CD4-positive, alpha-beta memory T cell (primary cell): ENCODE results near the gene MIR17HG. TPM values are rescaled to one million over a fixed set of nuclear protein-coding genes. Genes with fewer than 3 reads are reported as not detected.
"Not testable (repeated sequence)": the region's sequence is repeated elsewhere in the genome, so short reads cannot be mapped to it uniquely, and the experiment has no call there.

Experiments used
- CTCF ChIA-PET: fragments of 350-600 bp; sonication (Branson Sonifier 250); formaldehyde crosslinking; loops from one replicate; lab custom pipeline; 2021; ENCODE audit warnings: inconsistent platforms; ENCODE audit not compliant: partially characterized antibody; lab: Charles Lee
- POLR2A ChIA-PET: fragments of 350-600 bp; sonication (Branson Sonifier 250); formaldehyde crosslinking; loops from one replicate; lab custom pipeline; 2021; ENCODE audit not compliant: partially characterized antibody; lab: Charles Lee
- DNase-seq, 5 donors: peaks; one replicate each; pipeline versions ENCODE4 v3.0.0 to v3.0.0-alpha.2; 2020 to 2022; ENCODE audit warnings: mixed read lengths in 1 of 5
- H3K27ac ChIP-seq: one replicate; pipeline ENCODE4 v1.7.0; 2013; ENCODE audit warnings: low read depth, low read length
- H3K27me3 ChIP-seq: 2 replicates; pipeline ENCODE4 v1.7.0; 2013; ENCODE audit warnings: mild to moderate bottlenecking, low read length, moderate library complexity; ENCODE audit not compliant: insufficient read depth
- H3K36me3 ChIP-seq: 2 replicates; pipeline ENCODE4 v1.7.0; 2013; ENCODE audit warnings: mild to moderate bottlenecking, low read length, moderate library complexity; ENCODE audit not compliant: insufficient read depth
- H3K4me1 ChIP-seq: 2 replicates; pipeline ENCODE4 v1.7.0; 2013; ENCODE audit warnings: mild to moderate bottlenecking, low read length, moderate library complexity; ENCODE audit not compliant: insufficient read depth
- H3K4me3 ChIP-seq, 2 donors: one replicate each; pipeline ENCODE4 v1.7.0; 2013; ENCODE audit warnings: low read length in 2 of 2, mild to moderate bottlenecking in 1 of 2
- H3K9me3 ChIP-seq, 2 donors: one replicate each; pipeline ENCODE4 v1.7.0; 2013; ENCODE audit warnings: low read length in 2 of 2, control low read depth in 1 of 2; ENCODE audit not compliant: control insufficient read depth in 1 of 2
- H3K27ac Mint-ChIP-seq, 7 donors: one replicate each; pipeline ENCODE4 v1.8.0; 2020 to 2021; ENCODE audit warnings: mixed read lengths in 7 of 7, mild to moderate bottlenecking in 6 of 7, inconsistent platforms in 3 of 7, moderate library complexity in 3 of 7
- H3K27me3 Mint-ChIP-seq, 2 donors: one replicate each; pipeline ENCODE4 v1.8.0; 2020 to 2021; ENCODE audit warnings: mixed read lengths in 2 of 2
- H3K36me3 Mint-ChIP-seq, 2 donors: one replicate each; pipeline ENCODE4 v1.8.0; 2020 to 2021; ENCODE audit warnings: mixed read lengths in 2 of 2, inconsistent platforms in 1 of 2, mild to moderate bottlenecking in 1 of 2
- H3K4me1 Mint-ChIP-seq, 4 donors: one replicate each; pipeline ENCODE4 v1.8.0; 2020 to 2021; ENCODE audit warnings: mixed read lengths in 4 of 4, mild to moderate bottlenecking in 1 of 4
- H3K4me3 Mint-ChIP-seq, 8 donors: one replicate each; pipeline ENCODE4 v1.8.0; 2020 to 2021; ENCODE audit warnings: mixed read lengths in 8 of 8, mild to moderate bottlenecking in 7 of 8, moderate library complexity in 6 of 8, inconsistent platforms in 3 of 8
- H3K9me3 Mint-ChIP-seq, 8 donors: one replicate each; pipeline ENCODE4 v1.8.0; 2020 to 2021; ENCODE audit warnings: mixed read lengths in 8 of 8, mild to moderate bottlenecking in 5 of 8, inconsistent platforms in 3 of 8, moderate library complexity in 1 of 8
- intact Hi-C: fragments of 100-400 bp; cut with micrococcal nuclease; formaldehyde crosslinking; loops from one replicate; pipeline ENCODE4 v1.15.1; 2023
- polyA plus RNA-seq, 2 donors: library from polyadenylated mRNA; unstranded; fragments of 300-500 nt; fragmentation: Illumina TruSeq; gene quantifications; one replicate each; pipeline ENCODE4 v1.2.3, GENCODE V29; 2021
- total RNA-seq, 2 experiments: library from RNA; stranded (reverse); gene quantifications; one replicate each; pipeline ENCODE4 v1.2.3, GENCODE V29; 2021

MIR17HG gene
- total and polyA plus RNA-seq, 4 experiments from 2014 or later: 0.18 to 13.2 (median 6.7) TPM

GRCh38 chr13:91319996-91320395 lies 27.5 kb upstream of the MIR17HG start:
- Mint-ChIP-seq H3K4me3 (no peak overlapping the region), H3K27me3 (peaks cover 3 to 5% of the 10 kb centered on the region in 2 donors), H3K4me1 (peaks cover 9 to 13% (median 10%) of the 10 kb centered on the region in 4 donors), H3K27ac (no peak overlapping the region), H3K36me3 (no peaks in the 10 kb centered on the region), H3K9me3 (no peaks in the 10 kb centered on the region)
- ChIA-PET POLR2A (no interaction called here), CTCF (interaction anchor here (0.6 kb wide), 1 partner anchor 26 kb away, joined by 3 read pairs; no protein-coding TSS in a partner anchor)
- Histone ChIP-seq H3K36me3 (no peaks in the 10 kb centered on the region), H3K4me3 (no peak overlapping the region), H3K27ac (no peak overlapping the region), H3K27me3 (no peaks in the 10 kb centered on the region), H3K4me1 (no peaks in the 10 kb centered on the region), H3K9me3 (no peaks in the 10 kb centered on the region)
- intact Hi-C loops: loop anchor here (10.0 kb wide), 1 partner anchor 135 kb away; no protein-coding TSS in a partner anchor
- DNase-seq: no peak

DNA sequence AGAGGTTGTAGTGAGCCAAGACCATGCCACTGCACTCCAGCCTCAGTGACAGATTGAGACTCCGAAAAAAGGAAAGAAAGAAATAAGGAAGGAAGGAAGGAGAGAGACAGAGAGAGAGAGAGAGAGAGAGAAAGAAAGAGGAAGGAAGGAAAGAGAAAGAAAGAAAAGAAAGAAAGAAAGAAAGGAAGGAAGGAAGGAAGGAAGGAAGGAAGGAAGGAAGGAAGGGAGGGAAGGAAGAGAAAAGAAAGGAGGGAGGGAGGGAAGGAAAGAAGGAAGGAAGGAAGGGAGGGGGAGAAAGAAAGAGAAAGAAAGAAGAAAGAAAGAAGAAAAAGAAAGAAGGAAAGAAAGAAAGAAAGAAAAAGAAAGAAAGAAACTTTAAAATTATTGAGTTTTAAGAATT lies 26.5 kb upstream of the MIR17HG start:
- H3K36me3 Mint-ChIP-seq, H3K27ac ChIP-seq, POLR2A ChIA-PET, H3K27me3 ChIP-seq, H3K9me3 ChIP-seq, H3K4me3 ChIP-seq, H3K27me3 Mint-ChIP-seq, CTCF ChIA-PET, H3K4me1 ChIP-seq, H3K4me3 Mint-ChIP-seq, DNase-seq, H3K9me3 Mint-ChIP-seq, H3K36me3 ChIP-seq, intact Hi-C loops: not testable (repeated sequence)
- H3K4me1 Mint-ChIP-seq: peaks cover 8 to 13% (median 10%) of the 10 kb centered on the region in 4 donors
- peak overlapping the region in 1 of 7 donors; percentile 80 for H3K27ac Mint-ChIP-seq

DNA sequence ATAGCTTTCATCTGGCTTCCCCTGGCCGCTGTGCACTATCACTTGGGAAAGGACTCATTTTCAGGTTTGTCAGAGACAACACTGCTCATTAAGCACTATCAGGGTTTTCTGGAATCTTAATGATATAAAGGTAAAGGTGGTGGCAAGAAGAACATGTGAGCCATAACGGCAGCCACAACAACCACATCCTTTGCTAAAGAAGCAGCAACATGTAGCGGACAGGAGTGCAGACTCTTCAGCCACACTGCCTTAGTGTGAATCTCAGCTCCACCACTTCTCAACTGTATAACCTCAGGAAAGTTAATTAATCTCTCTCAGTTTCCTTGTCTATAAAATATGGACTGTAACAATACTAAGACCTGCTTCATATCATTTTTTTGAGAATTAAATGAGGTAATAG lies 24.1 kb upstream of the MIR17HG start:
- Histone ChIP-seq H3K9me3 (no peaks in the 10 kb centered on the region), H3K4me3 (no peak overlapping the region), H3K4me1 (no peaks in the 10 kb centered on the region), H3K27ac (no peak overlapping the region), H3K36me3 (no peaks in the 10 kb centered on the region), H3K27me3 (no peaks in the 10 kb centered on the region)
- peak in 4 of 5 donors; percentile 10 to 24 (median 16) for DNase-seq
- Mint-ChIP-seq H3K9me3 (no peaks in the 10 kb centered on the region), H3K4me1 (peaks cover 8 to 13% (median 10%) of the 10 kb centered on the region in 4 donors), H3K36me3 (no peaks in the 10 kb centered on the region), H3K27me3 (peaks cover 0 to 1% of the 10 kb centered on the region in 2 donors), H3K4me3 (no peak overlapping the region), H3K27ac (no peak overlapping the region)
- intact Hi-C loops: no loop called here
- ChIA-PET POLR2A (interaction anchor here (1.3 kb wide), 1 partner anchor 10 kb away, joined by 3 read pairs; no protein-coding TSS in a partner anchor), CTCF (no interaction called here)

DNA sequence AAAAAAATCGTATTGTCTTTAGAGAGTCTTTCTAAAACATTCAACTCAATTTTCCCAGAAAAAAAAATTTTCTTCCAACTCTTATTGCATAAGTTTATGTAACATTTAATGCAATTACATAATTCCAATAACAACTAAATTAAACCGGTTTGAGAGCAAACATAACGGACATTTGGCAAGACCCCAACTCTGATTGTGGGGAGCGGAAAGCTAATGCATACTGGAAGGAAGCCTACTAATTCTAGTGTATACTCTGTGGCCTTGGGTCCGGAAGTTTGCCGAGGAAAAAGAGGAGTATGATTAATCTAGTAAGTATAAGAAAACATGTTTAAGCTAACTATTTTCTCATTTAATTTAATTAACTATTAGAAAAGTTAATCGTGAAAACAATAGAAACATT lies 21.3 kb upstream of the MIR17HG start:
- no peaks in the 10 kb centered on the region for H3K36me3 Mint-ChIP-seq
- Histone ChIP-seq H3K27ac (no peak overlapping the region), H3K4me3 (no peak overlapping the region), H3K4me1 (no peaks in the 10 kb centered on the region), H3K36me3 (no peaks in the 10 kb centered on the region), H3K27me3 (no peaks in the 10 kb centered on the region), H3K9me3 (no peaks in the 10 kb centered on the region)
- H3K9me3 Mint-ChIP-seq: no peaks in the 10 kb centered on the region
- ChIA-PET CTCF (no interaction called here), POLR2A (no interaction called here)
- intact Hi-C loops: no loop called here
- H3K4me3 Mint-ChIP-seq: no peak overlapping the region
- peaks cover 8 to 15% (median 10%) of the 10 kb centered on the region in 4 donors for H3K4me1 Mint-ChIP-seq
- no peak for DNase-seq
- H3K27ac Mint-ChIP-seq: no peak overlapping the region
- H3K27me3 Mint-ChIP-seq: peaks cover 0 to 2% of the 10 kb centered on the region in 2 donors

GRCh38 chr13:91328726-91329125 lies 18.8 kb upstream of the MIR17HG start:
- intact Hi-C loops: no loop called here
- H3K4me1 ChIP-seq: no peaks in the 10 kb centered on the region
- Mint-ChIP-seq H3K36me3 (no peaks in the 10 kb centered on the region), H3K4me3 (no peak overlapping the region), H3K27ac (no peak overlapping the region), H3K27me3 (peaks cover 0 to 2% of the 10 kb centered on the region in 2 donors), H3K4me1 (peaks cover 0 to 7% (median 3%) of the 10 kb centered on the region in 4 donors), H3K9me3 (no peaks in the 10 kb centered on the region)
- H3K27me3 ChIP-seq: no peaks in the 10 kb centered on the region
- no peak for DNase-seq
- ChIA-PET CTCF (interaction anchor here (1.6 kb wide), 1 partner anchor 21 kb away, joined by 4 read pairs; no protein-coding TSS in a partner anchor), POLR2A (interaction anchor here (0.7 kb wide), 1 partner anchor 18 kb away, joined by 3 read pairs; the partner anchor contains the start of gene MIR17HG)
- no peak overlapping the region for H3K27ac ChIP-seq
- H3K36me3 ChIP-seq: no peaks in the 10 kb centered on the region
- H3K4me3 ChIP-seq: no peak overlapping the region
- H3K9me3 ChIP-seq: no peaks in the 10 kb centered on the region

GRCh38 chr13:91329733-91330132 lies 17.8 kb upstream of the MIR17HG start:
- no peak overlapping the region for H3K4me3 ChIP-seq
- no peaks in the 10 kb centered on the region for H3K9me3 ChIP-seq
- no peaks in the 10 kb centered on the region for H3K4me1 ChIP-seq
- no peaks in the 10 kb centered on the region for H3K36me3 Mint-ChIP-seq
- H3K4me1 Mint-ChIP-seq: peaks cover 0 to 7% (median 3%) of the 10 kb centered on the region in 4 donors
- no peak overlapping the region for H3K4me3 Mint-ChIP-seq
- H3K27me3 Mint-ChIP-seq: peaks cover 0 to 2% of the 10 kb centered on the region in 2 donors
- ChIA-PET CTCF (interaction anchor here (0.7 kb wide), 1 partner anchor 18 kb away, joined by 3 read pairs; no protein-coding TSS in a partner anchor), POLR2A (no interaction called here)
- H3K27ac ChIP-seq: no peak overlapping the region
- H3K27ac Mint-ChIP-seq: no peak overlapping the region
- no peaks in the 10 kb centered on the region for H3K27me3 ChIP-seq
- no peaks in the 10 kb centered on the region for H3K36me3 ChIP-seq
- intact Hi-C loops: no loop called here
- DNase-seq: no peak
- H3K9me3 Mint-ChIP-seq: no peaks in the 10 kb centered on the region

- H3K4me3 Mint-ChIP-seq: peak overlapping the region in 1 of 8 donors; percentile 20
- POLR2A ChIA-PET: interaction anchor here (1.1 kb wide), 1 partner anchor 16 kb away, joined by 6 read pairs; the partner anchor contains the start of gene MIR17HG
- peak overlapping the region in 2 of 7 donors; percentile 17 to 32 for H3K27ac Mint-ChIP-seq
These were observed 16.2 kb upstream of the MIR17HG start for GRCh38 chr13:91331047-91331915.

More at GRCh38 chr13:91331047-91331915, 16.2 kb upstream of the MIR17HG start:
- Mint-ChIP-seq H3K27me3 (peaks cover 0 to 2% of the 10 kb centered on the region in 2 donors), H3K36me3 (no peaks in the 10 kb centered on the region), H3K9me3 (no peaks in the 10 kb centered on the region), H3K4me1 (peaks cover 0 to 7% (median 3%) of the 10 kb centered on the region in 4 donors)
- Histone ChIP-seq H3K36me3 (no peaks in the 10 kb centered on the region), H3K9me3 (no peaks in the 10 kb centered on the region), H3K4me3 (no peak overlapping the region), H3K27ac (no peak overlapping the region), H3K4me1 (no peaks in the 10 kb centered on the region), H3K27me3 (no peaks in the 10 kb centered on the region)
- CTCF ChIA-PET: no interaction called here
- DNase-seq: no peak
- intact Hi-C loops: no loop called here
